ENCODE results near the gene KHDC4. TPM values are rescaled to one million over a fixed set of nuclear protein-coding genes. Genes with fewer than 3 reads are reported as not detected.

The KHDC4 gene
- total RNA-seq, 1 donor from 2014 or later = 48.2 TPM

GRCh38 chr1:155889566-155889965 lies 44.6 kb downstream of the KHDC4 start:
- H3K9ac ChIP-seq (ENCODE audit: low read length) = no peak overlapping the region
- Mint-ChIP-seq H3K27me3 (ENCODE audit: low read depth, unreplicated experiment) (no peaks in the 10 kb centered on the region), H3K9me3 (ENCODE audit: unreplicated experiment) (no peaks in the 10 kb centered on the region), H3K4me3 (ENCODE audit: unreplicated experiment) (no peak overlapping the region), H3K4me1 (ENCODE audit: low read depth, unreplicated experiment) (peaks cover 15% of the 10 kb centered on the region), H3K27ac (ENCODE audit: unreplicated experiment) (no peak overlapping the region), H3K36me3 (ENCODE audit: low read depth, unreplicated experiment) (peaks cover 1% of the 10 kb centered on the region)
- H3K36me3 ChIP-seq (ENCODE audit: insufficient read depth, low read length) = no peaks in the 10 kb centered on the region
- H3K4me3 ChIP-seq (ENCODE audit: insufficient read depth, low read depth, low read length) = no peak overlapping the region
- FAIRE-seq (no peak), DNase-seq (ENCODE audit: low read depth) (peak; percentile 46)
- no peaks in the 10 kb centered on the region for H3K79me2 ChIP-seq (ENCODE audit: insufficient read depth, low read length)
- no peak overlapping the region for H2AFZ ChIP-seq (ENCODE audit: low read depth, low read length)
- no peaks in the 10 kb centered on the region for H3K27me3 ChIP-seq (ENCODE audit: insufficient read depth, low read length)
- H4K20me1 ChIP-seq (ENCODE audit: insufficient read depth, low read length) = no peaks in the 10 kb centered on the region
- H3K4me2 ChIP-seq (ENCODE audit: low read length) = no peak overlapping the region
- no peak overlapping the region for H3K27ac ChIP-seq (ENCODE audit: low read depth, low read length)
- no peaks in the 10 kb centered on the region for H3K9me3 ChIP-seq (ENCODE audit: insufficient read depth, low read depth, low read length)
- peaks cover 25% of the 10 kb centered on the region for H3K4me1 ChIP-seq (ENCODE audit: insufficient read depth, low read length)
- TF ChIP-seq, protein P1, sequence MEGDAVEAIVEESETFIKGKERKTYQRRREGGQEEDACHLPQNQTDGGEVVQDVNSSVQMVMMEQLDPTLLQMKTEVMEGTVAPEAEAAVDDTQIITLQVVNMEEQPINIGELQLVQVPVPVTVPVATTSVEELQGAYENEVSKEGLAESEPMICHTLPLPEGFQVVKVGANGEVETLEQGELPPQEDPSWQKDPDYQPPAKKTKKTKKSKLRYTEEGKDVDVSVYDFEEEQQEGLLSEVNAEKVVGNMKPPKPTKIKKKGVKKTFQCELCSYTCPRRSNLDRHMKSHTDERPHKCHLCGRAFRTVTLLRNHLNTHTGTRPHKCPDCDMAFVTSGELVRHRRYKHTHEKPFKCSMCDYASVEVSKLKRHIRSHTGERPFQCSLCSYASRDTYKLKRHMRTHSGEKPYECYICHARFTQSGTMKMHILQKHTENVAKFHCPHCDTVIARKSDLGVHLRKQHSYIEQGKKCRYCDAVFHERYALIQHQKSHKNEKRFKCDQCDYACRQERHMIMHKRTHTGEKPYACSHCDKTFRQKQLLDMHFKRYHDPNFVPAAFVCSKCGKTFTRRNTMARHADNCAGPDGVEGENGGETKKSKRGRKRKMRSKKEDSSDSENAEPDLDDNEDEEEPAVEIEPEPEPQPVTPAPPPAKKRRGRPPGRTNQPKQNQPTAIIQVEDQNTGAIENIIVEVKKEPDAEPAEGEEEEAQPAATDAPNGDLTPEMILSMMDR (IDR thresholded peaks at IDR 0.05; ENCODE audit: insufficient read depth, low read depth, low read length) = no peak
- TF ChIP-seq EZH2 (IDR thresholded peaks at IDR 0.05; ENCODE audit: insufficient read depth, low read length) = no peak

DNA sequence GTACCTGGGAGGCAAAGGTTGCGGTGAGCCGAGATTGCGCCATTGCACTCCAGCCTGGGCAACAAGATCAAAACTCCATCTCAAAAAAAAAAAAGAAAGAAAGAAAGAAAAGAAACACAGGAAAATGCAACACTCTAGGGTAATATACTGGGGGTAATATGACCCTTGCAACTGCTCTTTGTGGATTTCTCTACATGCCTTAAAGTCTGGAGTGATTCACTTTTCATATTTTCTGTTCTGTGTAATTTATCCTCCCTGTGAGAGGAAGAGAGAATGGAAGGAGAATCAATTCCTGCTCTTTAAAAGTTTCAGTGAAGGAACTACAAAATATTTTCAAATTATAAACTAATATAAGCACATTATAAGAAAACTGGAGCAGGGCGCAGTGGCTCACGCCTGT lies 45.7 kb downstream of the KHDC4 start:
- Mint-ChIP-seq H3K4me3 (ENCODE audit: unreplicated experiment) (no peak overlapping the region), H3K9me3 (ENCODE audit: unreplicated experiment) (no peaks in the 10 kb centered on the region), H3K27ac (ENCODE audit: unreplicated experiment) (no peak overlapping the region), H3K4me1 (ENCODE audit: low read depth, unreplicated experiment) (peaks cover 19% of the 10 kb centered on the region), H3K36me3 (ENCODE audit: low read depth, unreplicated experiment) (peaks cover 3% of the 10 kb centered on the region), H3K27me3 (ENCODE audit: low read depth, unreplicated experiment) (no peaks in the 10 kb centered on the region)
- Histone ChIP-seq H3K9ac (ENCODE audit: low read length) (no peak overlapping the region), H3K36me3 (ENCODE audit: insufficient read depth, low read length) (no peaks in the 10 kb centered on the region), H3K79me2 (ENCODE audit: insufficient read depth, low read length) (no peaks in the 10 kb centered on the region), H3K27me3 (ENCODE audit: insufficient read depth, low read length) (no peaks in the 10 kb centered on the region), H3K4me3 (ENCODE audit: insufficient read depth, low read depth, low read length) (no peak overlapping the region), H3K4me1 (ENCODE audit: insufficient read depth, low read length) (peaks cover 19% of the 10 kb centered on the region), H3K27ac (ENCODE audit: low read depth, low read length) (no peak overlapping the region), H3K4me2 (ENCODE audit: low read length) (no peak overlapping the region), H4K20me1 (ENCODE audit: insufficient read depth, low read length) (no peaks in the 10 kb centered on the region), H2AFZ (ENCODE audit: low read depth, low read length) (no peak overlapping the region), H3K9me3 (ENCODE audit: insufficient read depth, low read depth, low read length) (no peaks in the 10 kb centered on the region)
- FAIRE-seq = no peak
- peak; percentile 46 for DNase-seq (ENCODE audit: low read depth)
- TF ChIP-seq, protein P1 (IDR thresholded peaks at IDR 0.05; ENCODE audit: insufficient read depth, low read depth, low read length) = no peak
- TF ChIP-seq EZH2 (IDR thresholded peaks at IDR 0.05; ENCODE audit: insufficient read depth, low read length) = no peak

DNA sequence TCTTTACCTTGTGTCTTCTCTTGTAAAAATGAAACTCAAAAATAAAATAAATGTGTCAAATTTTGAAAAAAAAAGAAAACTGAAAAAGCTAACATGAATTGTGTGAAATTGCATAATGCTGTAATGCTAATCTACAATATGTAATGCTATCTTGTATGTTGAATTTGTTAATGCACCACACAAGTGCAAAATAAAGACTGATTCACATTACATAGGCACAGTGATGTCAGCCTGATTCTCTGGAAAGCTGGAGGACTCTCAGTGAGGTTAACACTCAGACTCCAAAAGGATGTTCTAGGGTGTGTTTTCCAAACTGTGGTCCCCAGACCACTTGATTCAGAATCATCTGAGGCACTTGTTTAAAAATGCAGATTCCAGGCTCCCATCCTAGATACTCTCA lies 49.2 kb downstream of the KHDC4 start:
- Histone ChIP-seq H4K20me1 (ENCODE audit: insufficient read depth, low read length) (no peaks in the 10 kb centered on the region), H3K9me3 (ENCODE audit: insufficient read depth, low read depth, low read length) (no peaks in the 10 kb centered on the region), H3K4me3 (ENCODE audit: insufficient read depth, low read depth, low read length) (no peak overlapping the region), H3K4me1 (ENCODE audit: insufficient read depth, low read length) (peaks cover 7% of the 10 kb centered on the region), H3K36me3 (ENCODE audit: insufficient read depth, low read length) (no peaks in the 10 kb centered on the region), H2AFZ (ENCODE audit: low read depth, low read length) (no peak overlapping the region), H3K27me3 (ENCODE audit: insufficient read depth, low read length) (no peaks in the 10 kb centered on the region), H3K9ac (ENCODE audit: low read length) (no peak overlapping the region), H3K79me2 (ENCODE audit: insufficient read depth, low read length) (no peaks in the 10 kb centered on the region), H3K27ac (ENCODE audit: low read depth, low read length) (no peak overlapping the region), H3K4me2 (ENCODE audit: low read length) (no peak overlapping the region)
- Mint-ChIP-seq H3K4me1 (ENCODE audit: low read depth, unreplicated experiment) (peaks cover 11% of the 10 kb centered on the region), H3K36me3 (ENCODE audit: low read depth, unreplicated experiment) (peaks cover 5% of the 10 kb centered on the region), H3K27ac (ENCODE audit: unreplicated experiment) (no peak overlapping the region), H3K27me3 (ENCODE audit: low read depth, unreplicated experiment) (no peaks in the 10 kb centered on the region), H3K9me3 (ENCODE audit: unreplicated experiment) (no peaks in the 10 kb centered on the region), H3K4me3 (ENCODE audit: unreplicated experiment) (no peak overlapping the region)
- no peak for TF ChIP-seq EZH2 (IDR thresholded peaks at IDR 0.05; ENCODE audit: insufficient read depth, low read length)
- TF ChIP-seq, protein P1 (IDR thresholded peaks at IDR 0.05; ENCODE audit: insufficient read depth, low read depth, low read length) = no peak
- no peak for FAIRE-seq
- no peak for DNase-seq (ENCODE audit: low read depth)
